ENCODE measurements around the gene SOX15.

The SOX15 gene

DNA sequence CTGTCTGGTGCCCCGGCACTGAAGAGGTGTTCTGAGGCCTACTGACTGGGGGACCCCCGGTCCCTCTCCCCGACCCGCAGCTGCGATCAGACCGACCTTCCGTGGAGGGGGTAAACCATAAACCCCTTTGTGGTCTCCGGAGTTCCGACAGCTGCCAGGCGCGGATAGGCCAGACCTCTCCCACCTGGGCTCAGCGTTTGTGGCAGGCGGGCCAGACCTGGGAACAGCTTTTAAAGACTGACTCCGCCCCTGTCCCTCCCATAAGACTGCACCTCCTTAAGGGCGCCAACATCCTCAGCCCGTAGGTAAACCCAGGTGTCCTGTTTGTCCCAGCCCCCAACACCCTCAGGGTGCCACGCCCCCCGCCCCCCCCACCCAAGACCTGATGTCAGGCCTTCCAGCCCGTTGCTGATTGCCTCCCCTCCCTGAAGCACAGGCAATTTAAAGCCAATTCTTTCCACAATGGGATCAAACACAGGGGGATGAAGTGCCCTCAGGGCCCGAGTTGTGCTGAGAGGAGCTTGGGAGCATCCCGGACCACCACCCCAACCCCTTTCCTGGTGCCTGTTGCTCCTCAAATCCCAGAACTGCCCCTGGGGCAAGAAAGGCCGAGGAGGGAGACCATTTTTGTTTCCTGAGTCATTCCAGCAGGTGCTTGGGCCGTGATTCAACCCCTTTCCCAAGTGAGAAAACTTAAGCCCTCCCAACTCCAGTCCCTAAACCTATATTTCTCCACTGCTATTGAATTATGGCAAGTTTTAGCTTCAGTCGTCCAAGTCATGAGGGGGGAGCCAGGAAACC lies at the start of gene SOX15:
Gene SOX15 (minus strand): TSS at position 204 of the 801 bp plus-strand sequence. CDS start 418 bp downstream, outside the sequence.
- H3K27ac ChIP-seq, result peak within 1 kb of the TSS; percentile 4 to 74
- H3K4me3 ChIP-seq, result peak within 1 kb of the TSS; percentile 72
- DNase-seq (ENCODE audit: low spot score), result no peak
- TF ChIP-seq, protein P1, sequence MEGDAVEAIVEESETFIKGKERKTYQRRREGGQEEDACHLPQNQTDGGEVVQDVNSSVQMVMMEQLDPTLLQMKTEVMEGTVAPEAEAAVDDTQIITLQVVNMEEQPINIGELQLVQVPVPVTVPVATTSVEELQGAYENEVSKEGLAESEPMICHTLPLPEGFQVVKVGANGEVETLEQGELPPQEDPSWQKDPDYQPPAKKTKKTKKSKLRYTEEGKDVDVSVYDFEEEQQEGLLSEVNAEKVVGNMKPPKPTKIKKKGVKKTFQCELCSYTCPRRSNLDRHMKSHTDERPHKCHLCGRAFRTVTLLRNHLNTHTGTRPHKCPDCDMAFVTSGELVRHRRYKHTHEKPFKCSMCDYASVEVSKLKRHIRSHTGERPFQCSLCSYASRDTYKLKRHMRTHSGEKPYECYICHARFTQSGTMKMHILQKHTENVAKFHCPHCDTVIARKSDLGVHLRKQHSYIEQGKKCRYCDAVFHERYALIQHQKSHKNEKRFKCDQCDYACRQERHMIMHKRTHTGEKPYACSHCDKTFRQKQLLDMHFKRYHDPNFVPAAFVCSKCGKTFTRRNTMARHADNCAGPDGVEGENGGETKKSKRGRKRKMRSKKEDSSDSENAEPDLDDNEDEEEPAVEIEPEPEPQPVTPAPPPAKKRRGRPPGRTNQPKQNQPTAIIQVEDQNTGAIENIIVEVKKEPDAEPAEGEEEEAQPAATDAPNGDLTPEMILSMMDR (IDR thresholded peaks at IDR 0.05), result no peak

DNA sequence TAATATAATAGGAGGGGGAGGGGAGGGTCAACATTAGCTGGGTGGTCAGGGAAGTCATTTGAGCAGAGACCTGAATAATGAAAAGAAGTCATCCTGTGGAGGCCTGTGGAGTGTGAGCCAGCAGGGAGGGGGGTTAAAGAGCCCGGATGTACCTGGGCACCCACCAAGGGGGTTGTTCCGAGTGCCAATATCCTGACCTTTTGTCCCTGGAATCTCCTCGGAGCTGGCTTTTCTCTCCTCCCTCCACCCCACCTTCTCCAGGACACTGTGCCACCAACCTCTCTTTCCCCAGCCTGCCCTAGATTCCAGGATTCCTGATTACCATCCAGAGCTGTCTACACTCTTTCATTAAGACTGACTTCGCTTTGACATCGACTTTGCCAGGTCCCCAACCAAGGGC lies 46.3 kb upstream of the SOX15 start:
- TF ChIP-seq, protein P1 (IDR thresholded peaks at IDR 0.05), result no peak
- Histone ChIP-seq H3K27ac (no peak overlapping the region), H3K4me3 (no peak overlapping the region)
- DNase-seq (ENCODE audit: low spot score), result no peak

DNA sequence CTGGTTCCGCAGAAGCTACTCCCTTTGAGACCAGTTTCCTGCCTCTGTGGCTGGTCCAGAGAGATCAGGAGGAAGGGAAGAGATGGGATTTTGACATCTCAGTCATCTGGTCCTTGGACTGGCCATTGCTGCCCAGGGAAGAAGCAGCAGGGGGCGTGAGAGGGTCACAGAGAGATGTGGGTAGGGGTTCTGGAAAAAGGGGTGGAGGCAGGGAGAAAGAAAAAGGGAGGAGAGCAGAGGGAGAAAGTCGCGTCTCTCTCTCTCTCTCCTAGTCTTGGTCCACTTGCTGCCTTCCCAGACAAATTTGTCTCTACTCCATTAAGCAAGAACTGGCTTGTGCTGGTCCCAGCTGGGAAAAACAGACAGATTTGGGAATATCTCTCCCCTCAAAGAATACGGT lies 44.5 kb upstream of the SOX15 start:
- no peak overlapping the region for H3K27ac ChIP-seq
- TF ChIP-seq, protein P1 (IDR thresholded peaks at IDR 0.05), result peak; percentile 14
- H3K4me3 ChIP-seq, result no peak overlapping the region
- DNase-seq (ENCODE audit: low spot score), result no peak

DNA sequence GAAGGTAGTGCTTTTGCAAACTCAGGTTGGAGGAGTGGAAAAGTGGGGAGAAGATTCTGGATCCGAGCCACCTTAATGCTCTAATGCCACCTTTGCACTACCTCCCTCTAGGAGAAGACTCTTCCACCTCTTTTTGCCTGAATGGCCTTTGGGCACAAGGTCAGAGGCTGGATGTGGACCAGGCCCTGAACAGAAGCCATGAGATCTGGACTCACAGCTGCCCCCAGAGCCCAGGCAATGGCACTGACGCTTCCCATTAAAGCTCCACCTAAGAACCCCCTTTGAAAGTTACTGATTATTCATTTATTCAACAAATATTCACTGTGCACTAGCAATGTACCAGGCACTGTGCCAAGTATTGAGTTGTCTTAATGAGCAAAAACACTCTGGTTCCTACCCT lies 43.2 kb upstream of the SOX15 start:
- H3K4me3 ChIP-seq, result no peak overlapping the region
- H3K27ac ChIP-seq, result no peak overlapping the region
- TF ChIP-seq, protein P1 (IDR thresholded peaks at IDR 0.05), result no peak
- no peak for DNase-seq (ENCODE audit: low spot score)

DNA sequence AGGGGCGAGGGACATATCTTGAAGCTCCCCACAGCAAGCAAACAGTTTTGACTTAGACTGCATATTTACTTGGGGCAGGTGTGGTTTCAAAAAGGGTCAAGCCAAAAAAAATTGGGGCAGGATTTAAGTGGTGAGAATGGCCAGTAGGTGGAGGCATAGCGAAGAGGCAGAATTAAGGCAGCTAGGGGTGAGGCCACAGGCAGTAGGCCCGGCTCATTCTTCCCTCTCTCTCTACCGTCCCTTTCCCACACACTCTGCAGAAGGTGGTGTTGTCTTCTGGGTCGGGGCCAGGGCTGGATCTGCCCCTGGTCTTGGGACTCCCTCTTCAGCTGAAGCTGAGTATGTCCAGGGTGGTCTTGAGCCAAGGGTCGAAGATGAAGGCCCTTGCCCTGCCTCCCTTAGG lies 42.6 kb upstream of the SOX15 start:
- Histone ChIP-seq H3K27ac (no peak overlapping the region), H3K4me3 (no peak overlapping the region)
- TF ChIP-seq, protein P1 (IDR thresholded peaks at IDR 0.05), result peak; percentile 17
- DNase-seq (ENCODE audit: low spot score), result no peak

DNA sequence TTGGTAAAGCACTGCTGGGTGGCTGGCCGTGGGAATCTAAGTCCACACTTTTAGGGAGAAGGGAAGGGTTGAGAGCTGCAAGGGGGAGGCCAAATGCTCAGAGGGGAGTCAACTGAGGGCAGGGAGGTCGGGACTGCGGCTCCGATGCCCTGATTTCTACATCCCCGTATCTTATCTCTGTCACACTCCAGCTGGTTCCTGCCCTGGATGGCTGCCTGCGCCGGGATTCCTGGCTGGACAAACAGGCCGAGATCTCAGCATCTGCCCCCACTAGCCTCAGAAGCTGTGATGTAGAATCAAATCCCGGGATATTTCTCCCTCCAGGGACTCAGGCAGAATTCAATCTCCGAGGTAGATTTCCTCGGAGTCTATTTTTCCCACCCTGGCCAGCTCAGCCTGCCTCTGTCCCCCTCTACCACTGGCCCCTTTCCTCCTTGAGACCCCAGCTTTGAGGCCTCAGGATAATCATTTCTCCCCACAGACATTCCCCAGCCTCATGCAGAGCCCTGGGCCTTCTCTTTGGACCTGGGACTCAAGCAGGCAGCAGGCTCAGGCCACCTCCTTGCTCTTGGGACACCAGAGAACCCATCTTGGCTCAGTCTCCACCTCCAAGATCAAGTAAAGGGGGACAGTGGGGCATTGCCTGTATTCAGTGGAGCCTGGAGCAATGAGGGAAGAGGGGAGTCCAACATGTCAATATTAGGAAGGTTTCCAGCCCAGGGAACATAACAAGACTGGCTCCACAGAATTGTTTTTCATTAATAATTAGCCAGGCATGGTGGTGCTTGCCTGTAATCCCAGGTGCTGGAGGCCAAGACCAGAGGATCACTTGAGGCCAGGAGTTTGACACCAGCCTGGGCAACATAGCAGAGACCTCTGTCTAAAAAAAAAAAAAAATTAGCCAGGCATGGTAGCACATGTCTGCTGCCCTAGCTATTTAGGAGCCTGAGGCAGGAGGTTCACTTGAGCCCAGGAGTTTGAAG lies 41.8 kb upstream of the SOX15 start:
- Histone ChIP-seq H3K4me3 (no peak overlapping the region), H3K27ac (no peak overlapping the region)
- TF ChIP-seq, protein P1 (IDR thresholded peaks at IDR 0.05), result no peak
- no peak for DNase-seq (ENCODE audit: low spot score)
